Ovary (tissue), 9 donors: ENCODE results near the gene KCND3. TPM values are rescaled to one million over a fixed set of nuclear protein-coding genes. Genes with fewer than 3 reads are reported as not detected.

Source experiments
- DNase-seq, 5 donors: peaks; one replicate each; pipeline ENCODE4 v3.0.0-alpha.2; 2019 to 2020
- H3K27ac ChIP-seq, 2 donors: fragments of 200-600 bp; one replicate each; pipeline versions ENCODE4 v1.5.1 to v1.8.0; 2019 to 2022
- H3K27me3 ChIP-seq: fragments of 200-600 bp; one replicate; pipeline ENCODE4 v1.8.0; 2022
- H3K36me3 ChIP-seq: fragments of 200-600 bp; sonication (generic); one replicate; pipeline ENCODE4 v1.5.1; 2019
- H3K4me1 ChIP-seq: one replicate; pipeline ENCODE4 v1.8.1; 2013; ENCODE audit warnings: mild to moderate bottlenecking, moderate library complexity; ENCODE audit not compliant: insufficient read depth
- H3K4me3 ChIP-seq: fragments of 200-600 bp; sonication (generic); one replicate; pipeline ENCODE4 v1.5.1; 2017
- H3K9me3 ChIP-seq, 2 donors: fragments of 200-600 bp in 1 of 2; sonication (generic) in 1 of 2; one replicate each; pipeline versions ENCODE4 v1.5.1 to v1.8.1; 2013 to 2019; ENCODE audit warnings: mild to moderate bottlenecking in 1 of 2, moderate library complexity in 1 of 2
- CTCF ChIP-seq, 3 donors: fragments of 450-650 bp in 2 of 3; fragments of 200-600 bp in 1 of 3; IDR thresholded peaks; one replicate each; pipeline versions ENCODE4 v1.5.1 to v1.8.0; 2016 to 2022; ENCODE audit warnings: antibody characterized with exemption in 3 of 3, mild to moderate bottlenecking in 1 of 3
- EP300 ChIP-seq: sonication (generic); formaldehyde crosslinking; IDR thresholded peaks from one replicate; pipeline ENCODE4 v1.6.1; 2017; ENCODE audit warnings: antibody characterized with exemption
- POLR2A ChIP-seq: fragments of 450-650 bp; IDR thresholded peaks from one replicate; pipeline ENCODE4 v1.6.1; 2017; ENCODE audit warnings: antibody characterized with exemption, mild to moderate bottlenecking, moderate library complexity
- WGBS, 3 donors: extraction: QIAGEN DNeasy Blood & Tissue Kit in 1 of 3; methylation state at CpG; one replicate each; pipeline versions ENCODE4 v1.1.5 to v1.1.7; 2013 to 2017; 5-methylcytosine and 5-hydroxymethylcytosine counted together
- intact Hi-C, 4 donors: fragments of 100-400 bp; cut with DNase I; formaldehyde crosslinking; loops; one replicate each; pipeline versions ENCODE4 v1.11.0 to v1.15.1; 2022 to 2023
- polyA plus RNA-seq, 2 donors: library from polyadenylated mRNA; stranded (reverse); fragments of 200-250 nt in 1 of 2; fragments of 350-450 nt in 1 of 2; fragmentation: Illumina TruSeq in 1 of 2; extraction: RNeasy Lipid Tissue Mini Kit (QIAGEN cat#74804) in 1 of 2; gene quantifications; one replicate each; pipeline ENCODE4 v1.2.3, GENCODE V29; 2013 to 2014
- total RNA-seq, 7 donors: library from RNA; depleted of rRNA in 2 of 7; stranded (reverse); fragments of >200 nt in 2 of 7; fragmentation: NEBNext Ultra II Directional in 3 of 7; extraction: Animal tissue kit (Norgen Biotek cat#: 25700) in 3 of 7; gene quantifications; one replicate each; pipeline versions ENCODE4 v1.1.0 to v1.2.4, GENCODE V29; 2016 to 2023
- donor health status: DM: no; HTN: no; CAD: no; lungs with moderate emphysema.
- donor health status: DM: no; HTN: no; CAD: no.
- donor health status: Bipolar disorder and iron deficiency.
- donor health status: DM: yes; HTN: yes; CAD: no.
- donor health status: DM: no; HTN: no; CAD: no.
- donor health status: DM: yes; HTN: yes; CAD: no.

Gene KCND3
- total and polyA plus RNA-seq, 9 donors: 0.15 to 6.5 (median 0.60) TPM

- TF ChIP-seq POLR2A (no peak), EP300 (no peak), CTCF (IDR thresholded peaks at IDR 0.05) (no peak)
- Histone ChIP-seq H3K9me3 (no peaks in the 10 kb centered on the region), H3K27me3 (no peaks in the 10 kb centered on the region), H3K4me3 (no peak overlapping the region), H3K36me3 (no peaks in the 10 kb centered on the region), H3K4me1 (peaks cover 4% of the 10 kb centered on the region), H3K27ac (no peak overlapping the region)
- DNase-seq: no peak
- WGBS, 3 donors: 77 to 83% (median 81%) methylated on average over 7 of the region's 7 CpGs
- intact Hi-C loops: loop anchor here in 1 of 4 donors (10.0 kb wide), 1 partner anchor 105 kb away; no protein-coding TSS in a partner anchor
Measured at GRCh38 chr1:111729946-111730681, 259.4 kb downstream of the KCND3 start.

GRCh38 chr1:111729271-111729921, 260.1 kb downstream of the KCND3 start:
- intact Hi-C loops: no loop called here
- DNase-seq: no peak
- H3K4me3 ChIP-seq: no peak overlapping the region
- H3K27me3 ChIP-seq: no peaks in the 10 kb centered on the region
- no peaks in the 10 kb centered on the region for H3K36me3 ChIP-seq
- H3K9me3 ChIP-seq: no peaks in the 10 kb centered on the region
- no peak overlapping the region for H3K27ac ChIP-seq
- no peak for TF ChIP-seq POLR2A
- no peak for TF ChIP-seq CTCF (IDR thresholded peaks at IDR 0.05)
- TF ChIP-seq EP300: no peak
- 40 to 56% (median 48%) methylated on average over 8 of the region's 8 CpGs for WGBS, 3 donors
- peaks cover 4% of the 10 kb centered on the region for H3K4me1 ChIP-seq

GRCh38 chr1:111727056-111727455, 262.4 kb downstream of the KCND3 start:
- DNase-seq: no peak
- Histone ChIP-seq H3K4me3 (no peak overlapping the region), H3K27me3 (no peaks in the 10 kb centered on the region), H3K36me3 (no peaks in the 10 kb centered on the region), H3K9me3 (no peaks in the 10 kb centered on the region), H3K27ac (no peak overlapping the region), H3K4me1 (peaks cover under 1% of the 10 kb centered on the region)
- intact Hi-C loops: no loop called here
- no peak for TF ChIP-seq CTCF (IDR thresholded peaks at IDR 0.05)
- TF ChIP-seq POLR2A: no peak
- TF ChIP-seq EP300: no peak
- WGBS, 3 donors: 86 to 90% (median 89%) methylated on average over 18 of the region's 18 CpGs

GRCh38 chr1:111725192-111725591, 264.3 kb downstream of the KCND3 start:
- Histone ChIP-seq H3K4me3 (no peak overlapping the region), H3K4me1 (peaks cover 1% of the 10 kb centered on the region), H3K27ac (no peak overlapping the region), H3K36me3 (no peaks in the 10 kb centered on the region), H3K9me3 (no peaks in the 10 kb centered on the region), H3K27me3 (no peaks in the 10 kb centered on the region)
- no peak for TF ChIP-seq EP300
- no peak for TF ChIP-seq CTCF (IDR thresholded peaks at IDR 0.05)
- TF ChIP-seq POLR2A: no peak
- intact Hi-C loops: no loop called here
- WGBS, 3 donors: 31 to 41% (median 32%) methylated on average over 5 of the region's 5 CpGs
- no peak for DNase-seq
